Smooth muscle cell (in vitro differentiated cells): ENCODE data around the gene ARL13A. TPM values are rescaled to one million over a fixed set of nuclear protein-coding genes. Genes with fewer than 3 reads are reported as not detected.

Source experiments
- DNase-seq: peaks from one replicate; lab custom pipeline; 2025; ENCODE audit not compliant: unreplicated experiment; lab: John Stamatoyannopoulos, UW
- H2AFZ ChIP-seq: fragments of 200-600 bp; sonication (generic); 2 replicates; pipeline ENCODE4 v1.6.0; 2016; ENCODE audit warnings: antibody characterized with exemption, low read depth, mild to moderate bottlenecking
- H3F3A ChIP-seq: fragments of 200-600 bp; sonication (generic); 2 replicates; pipeline ENCODE4 v1.6.0; 2017; ENCODE audit warnings: antibody characterized with exemption, low read depth
- H3K27ac ChIP-seq: fragments of 200-600 bp; sonication (generic); 2 replicates; pipeline ENCODE4 v1.5.1; 2016; ENCODE audit warnings: low read depth, mild to moderate bottlenecking
- H3K27me3 ChIP-seq: fragments of 200-600 bp; sonication (generic); 2 replicates; pipeline ENCODE4 v1.6.1; 2016; ENCODE audit warnings: low read depth, mild to moderate bottlenecking
- H3K36me3 ChIP-seq: fragments of 200-600 bp; sonication (generic); 2 replicates; pipeline ENCODE4 v1.5.1; 2016; ENCODE audit warnings: low read depth
- H3K4me1 ChIP-seq: fragments of 200-600 bp; sonication (generic); 2 replicates; pipeline ENCODE4 v1.5.1; 2016; ENCODE audit warnings: low read depth
- H3K4me2 ChIP-seq: fragments of 200-600 bp; sonication (generic); 2 replicates; pipeline ENCODE4 v1.6.0; 2016; ENCODE audit warnings: mild to moderate bottlenecking
- H3K4me3 ChIP-seq: fragments of 200-600 bp; sonication (generic); 2 replicates; pipeline ENCODE4 v1.5.1; 2016; ENCODE audit warnings: mild to moderate bottlenecking
- H3K79me2 ChIP-seq: fragments of 200-600 bp; sonication (generic); 2 replicates; pipeline ENCODE4 v1.6.0; 2016; ENCODE audit warnings: low read depth, mild to moderate bottlenecking
- H3K9ac ChIP-seq: fragments of 200-600 bp; sonication (generic); 2 replicates; pipeline ENCODE4 v1.6.0; 2016; ENCODE audit warnings: low read depth
- H3K9me3 ChIP-seq: fragments of 200-600 bp; sonication (generic); replicated peaks from 2 replicates; pipeline ENCODE4 v1.5.1; 2016; ENCODE audit warnings: low read depth
- H4K20me1 ChIP-seq: fragments of 200-600 bp; sonication (generic); 2 replicates; pipeline ENCODE4 v1.6.0; 2016; ENCODE audit warnings: low read depth
- WGBS: methylation state at CpG from one replicate; pipeline ENCODE4 v1.1.7; 2016; ENCODE audit warnings: low lambda C conversion rate; 5-methylcytosine and 5-hydroxymethylcytosine counted together
- polyA plus RNA-seq: library from polyadenylated mRNA; unstranded; fragments of >200 nt; fragmentation: Nextera tagmentation; extraction: Ambion mirVana; gene quantifications from 2 replicates; pipeline ENCODE4 v1.2.1, GENCODE V29; 2016
- total RNA-seq: library from RNA; depleted of rRNA; stranded (reverse); fragments of >200 nt; gene quantifications from 2 replicates; pipeline ENCODE4 v1.2.3, GENCODE V29; 2014
- TF ChIP-seq, protein P1 (sequence below): fragments of 200-600 bp; sonication (generic); IDR thresholded peaks from 2 replicates; pipeline ENCODE4 v1.5.1; 2017; ENCODE audit warnings: borderline replicate concordance, mild to moderate bottlenecking, antibody characterized with exemption; ENCODE audit not compliant: insufficient read depth, poor library complexity, severe bottlenecking

ARL13A gene
- total and polyA plus RNA-seq, 2 experiments from 2014 or later = not detected

- Histone ChIP-seq H3K4me1 (no peaks in the 10 kb centered on the region), H3K9me3 (no peaks in the 10 kb centered on the region), H2AFZ (no peak overlapping the region), H3K79me2 (no peaks in the 10 kb centered on the region), H3K4me3 (no peak overlapping the region), H4K20me1 (no peaks in the 10 kb centered on the region), H3F3A (no peaks in the 10 kb centered on the region), H3K4me2 (no peak overlapping the region), H3K36me3 (no peaks in the 10 kb centered on the region), H3K27me3 (no peaks in the 10 kb centered on the region), H3K9ac (no peak overlapping the region), H3K27ac (no peak overlapping the region)
- no peak for DNase-seq
- WGBS = 97% methylated on average over 18 of the region's 19 CpGs
- TF ChIP-seq, protein P1, sequence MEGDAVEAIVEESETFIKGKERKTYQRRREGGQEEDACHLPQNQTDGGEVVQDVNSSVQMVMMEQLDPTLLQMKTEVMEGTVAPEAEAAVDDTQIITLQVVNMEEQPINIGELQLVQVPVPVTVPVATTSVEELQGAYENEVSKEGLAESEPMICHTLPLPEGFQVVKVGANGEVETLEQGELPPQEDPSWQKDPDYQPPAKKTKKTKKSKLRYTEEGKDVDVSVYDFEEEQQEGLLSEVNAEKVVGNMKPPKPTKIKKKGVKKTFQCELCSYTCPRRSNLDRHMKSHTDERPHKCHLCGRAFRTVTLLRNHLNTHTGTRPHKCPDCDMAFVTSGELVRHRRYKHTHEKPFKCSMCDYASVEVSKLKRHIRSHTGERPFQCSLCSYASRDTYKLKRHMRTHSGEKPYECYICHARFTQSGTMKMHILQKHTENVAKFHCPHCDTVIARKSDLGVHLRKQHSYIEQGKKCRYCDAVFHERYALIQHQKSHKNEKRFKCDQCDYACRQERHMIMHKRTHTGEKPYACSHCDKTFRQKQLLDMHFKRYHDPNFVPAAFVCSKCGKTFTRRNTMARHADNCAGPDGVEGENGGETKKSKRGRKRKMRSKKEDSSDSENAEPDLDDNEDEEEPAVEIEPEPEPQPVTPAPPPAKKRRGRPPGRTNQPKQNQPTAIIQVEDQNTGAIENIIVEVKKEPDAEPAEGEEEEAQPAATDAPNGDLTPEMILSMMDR = no peak
These were observed 3.9 kb downstream of the ARL13A start for GRCh38 chrX:100973411-100973810.

- Histone ChIP-seq H3F3A (no peaks in the 10 kb centered on the region), H4K20me1 (no peaks in the 10 kb centered on the region), H3K4me2 (no peak overlapping the region), H3K4me1 (no peaks in the 10 kb centered on the region), H3K36me3 (no peaks in the 10 kb centered on the region), H3K79me2 (no peaks in the 10 kb centered on the region), H3K9me3 (no peaks in the 10 kb centered on the region), H3K27ac (no peak overlapping the region), H3K27me3 (no peaks in the 10 kb centered on the region), H3K4me3 (no peak overlapping the region), H2AFZ (no peak overlapping the region), H3K9ac (no peak overlapping the region)
- 96% methylated on average over 3 of the region's 3 CpGs for WGBS
- DNase-seq = no peak
- TF ChIP-seq, protein P1 = no peak
These were observed 5.7 kb downstream of the ARL13A start for GRCh38 chrX:100975212-100975611.

DNA sequence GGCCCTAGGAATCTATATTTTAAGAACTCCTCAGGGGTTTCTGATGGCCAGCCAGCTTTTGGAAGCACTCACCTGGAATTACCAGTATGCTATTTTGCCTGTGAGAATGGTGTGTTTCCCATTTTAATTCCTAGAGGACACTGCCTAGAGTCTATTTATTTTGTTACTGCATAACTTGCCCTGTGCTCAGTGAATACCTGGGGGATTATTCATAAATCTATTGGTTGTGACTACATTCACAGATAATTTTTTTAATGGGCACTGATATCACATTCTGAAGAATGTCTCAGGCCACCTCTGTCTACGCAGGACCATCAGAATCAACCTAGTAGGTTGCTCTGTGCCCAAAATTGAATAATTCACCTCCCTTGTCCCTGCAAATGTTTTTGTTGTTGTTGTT, 6.7 kb downstream of the ARL13A start:
- Histone ChIP-seq H3K36me3 (no peaks in the 10 kb centered on the region), H3K79me2 (no peaks in the 10 kb centered on the region), H3K27ac (no peak overlapping the region), H3K27me3 (no peaks in the 10 kb centered on the region), H3K4me2 (no peak overlapping the region), H3K9me3 (no peaks in the 10 kb centered on the region), H3F3A (no peaks in the 10 kb centered on the region), H3K9ac (no peak overlapping the region), H3K4me3 (no peak overlapping the region), H2AFZ (no peak overlapping the region), H3K4me1 (no peaks in the 10 kb centered on the region), H4K20me1 (no peaks in the 10 kb centered on the region)
- WGBS = 88% methylated on average over 1 of the region's 1 CpG
- no peak for DNase-seq
- TF ChIP-seq, protein P1 = no peak

DNA sequence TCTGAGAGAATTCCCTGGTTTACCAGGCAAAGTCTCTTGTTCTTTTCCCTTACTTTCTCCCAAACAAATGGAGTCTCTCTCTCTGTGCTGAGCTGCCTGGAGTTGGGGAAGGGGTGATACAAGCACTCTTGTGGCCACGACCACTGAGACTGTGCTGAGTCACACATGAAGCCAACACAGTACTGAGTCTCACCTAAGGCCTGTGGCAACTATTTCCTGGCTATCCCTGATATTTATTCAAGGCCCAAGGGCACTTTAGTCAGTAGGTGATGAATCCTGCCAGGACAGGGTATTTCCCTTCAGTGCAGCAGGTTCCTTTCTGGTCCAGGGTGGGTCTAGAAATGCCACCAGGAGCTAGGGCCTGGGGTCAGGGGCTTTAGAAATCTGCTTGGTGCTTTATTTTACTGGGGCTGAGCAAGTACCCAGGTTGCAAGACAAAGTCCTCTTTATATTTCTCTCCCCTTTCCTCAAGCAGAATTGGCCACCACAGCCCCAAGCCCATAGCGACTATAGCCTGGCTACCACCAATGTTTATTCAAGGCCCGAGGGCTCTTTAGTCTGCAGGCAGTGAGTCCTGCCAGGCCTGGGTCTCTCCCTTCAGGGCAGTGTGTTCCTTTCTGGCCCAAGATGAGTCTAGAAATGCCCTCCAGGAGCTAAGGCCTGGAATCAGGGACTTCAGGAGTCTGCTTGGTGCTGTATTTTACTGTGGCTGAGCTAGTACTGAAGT, 10.5 kb downstream of the ARL13A start:
- H4K20me1 ChIP-seq = no peaks in the 10 kb centered on the region
- TF ChIP-seq, protein P1 = no peak
- H3K36me3 ChIP-seq = no peaks in the 10 kb centered on the region
- H3K4me1 ChIP-seq = no peaks in the 10 kb centered on the region
- WGBS = 59% methylated on average over 3 of the region's 3 CpGs
- no peak for DNase-seq
- H3K27me3 ChIP-seq = no peaks in the 10 kb centered on the region
- H2AFZ ChIP-seq = no peak overlapping the region
- H3K9ac ChIP-seq = no peak overlapping the region
- no peak overlapping the region for H3K4me3 ChIP-seq
- no peaks in the 10 kb centered on the region for H3K79me2 ChIP-seq
- no peaks in the 10 kb centered on the region for H3K9me3 ChIP-seq
- no peak overlapping the region for H3K27ac ChIP-seq
- no peaks in the 10 kb centered on the region for H3F3A ChIP-seq
- no peak overlapping the region for H3K4me2 ChIP-seq
